Measurements from ENCODE around the gene SH2D4B. TPM values are rescaled to one million over a fixed set of nuclear protein-coding genes. Genes with fewer than 3 reads are reported as not detected.

The SH2D4B gene
- total RNA-seq, 2 experiments from 2014 or later, result 0.11 TPM; not detected in 1

Other genes with a start within 250 kb of the SH2D4B start
- not detected for gene MAT1A, start 248.2 kb upstream of the SH2D4B start, total RNA-seq
- gene DYDC1, start 181.1 kb upstream of the SH2D4B start, total RNA-seq, result not detected
- under 1 TPM; 0.37 to 0.79 TPM for gene DYDC2, start 181.1 kb upstream of the SH2D4B start, total RNA-seq
- 10 to 100 TPM; 15.0 to 17.6 TPM for gene PRXL2A, start 129.4 kb upstream of the SH2D4B start, total RNA-seq
- 10 to 100 TPM; 37.6 to 43.8 TPM for gene TSPAN14, start 83.6 kb upstream of the SH2D4B start, total RNA-seq

Measured in activated CD4-positive, alpha-beta T cell treated with anti-CD3 and anti-CD28 coated beads for 36 hours (primary cell).